Suprapubic skin (tissue), 3 donors: ENCODE data around the gene IGF2BP2.
"Not testable (repeated sequence)": the region's sequence is repeated elsewhere in the genome, so short reads cannot be mapped to it uniquely, and the experiment has no call there.

ENCODE experiments used
- CTCF ChIP-seq, 2 donors: fragments of 200-600 bp in 1 of 2; fragments of 450-650 bp in 1 of 2; sonication (generic) in 1 of 2; IDR thresholded peaks; one replicate each; pipeline ENCODE4 v1.5.1; 2016 to 2019; ENCODE audit warnings: antibody characterized with exemption in 2 of 2, mild to moderate bottlenecking in 1 of 2, moderate library complexity in 1 of 2
- POLR2AphosphoS5 ChIP-seq, 3 donors: sonication (generic); formaldehyde crosslinking; IDR thresholded peaks; one replicate each; pipeline ENCODE4 v1.6.1; 2017; ENCODE audit warnings: antibody characterized with exemption in 3 of 3

GRCh38 chr3:185768578-185768982, 56.3 kb downstream of the IGF2BP2 start:
- peak; percentile 25 to 67 for TF ChIP-seq CTCF (IDR thresholded peaks at IDR 0.05)
- TF ChIP-seq POLR2AphosphoS5 (IDR thresholded peaks at IDR 0.05) = not testable (repeated sequence)
